Spleen (tissue), 7 donors: ENCODE measurements around the gene HYAL2.

Experiments
- CTCF ChIP-seq, 11 experiments: fragments of 200-600 bp in 7 of 11; fragments of 450-650 bp in 4 of 11; sonication (generic) in 4 of 11; IDR thresholded peaks in 8 of 11; conservative IDR thresholded peaks in 3 of 11; 1 replicate in 7 of 11; 2 replicates in 4 of 11; pipeline versions ENCODE4 v1.4.0 to v1.8.0; 2016 to 2021; ENCODE audit warnings: antibody characterized with exemption in 11 of 11, inconsistent platforms in 4 of 11, mild to moderate bottlenecking in 1 of 11
- POLR2A ChIP-seq, 3 donors: fragments of 450-650 bp; IDR thresholded peaks; one replicate each; pipeline ENCODE4 v1.5.1; 2017; ENCODE audit warnings: antibody characterized with exemption in 3 of 3, mild to moderate bottlenecking in 1 of 3
- POLR2AphosphoS5 ChIP-seq, 3 donors: sonication (generic); formaldehyde crosslinking; IDR thresholded peaks; one replicate each; pipeline ENCODE4 v1.5.1; 2017; ENCODE audit warnings: antibody characterized with exemption in 3 of 3
- donor health status: DM: no; HTN: no; CAD: no; lungs with moderate emphysema.
- donor health status: DM: no; HTN: no; CAD: no.
- donor health status: DM: no; HTN: no; CAD: no.

DNA sequence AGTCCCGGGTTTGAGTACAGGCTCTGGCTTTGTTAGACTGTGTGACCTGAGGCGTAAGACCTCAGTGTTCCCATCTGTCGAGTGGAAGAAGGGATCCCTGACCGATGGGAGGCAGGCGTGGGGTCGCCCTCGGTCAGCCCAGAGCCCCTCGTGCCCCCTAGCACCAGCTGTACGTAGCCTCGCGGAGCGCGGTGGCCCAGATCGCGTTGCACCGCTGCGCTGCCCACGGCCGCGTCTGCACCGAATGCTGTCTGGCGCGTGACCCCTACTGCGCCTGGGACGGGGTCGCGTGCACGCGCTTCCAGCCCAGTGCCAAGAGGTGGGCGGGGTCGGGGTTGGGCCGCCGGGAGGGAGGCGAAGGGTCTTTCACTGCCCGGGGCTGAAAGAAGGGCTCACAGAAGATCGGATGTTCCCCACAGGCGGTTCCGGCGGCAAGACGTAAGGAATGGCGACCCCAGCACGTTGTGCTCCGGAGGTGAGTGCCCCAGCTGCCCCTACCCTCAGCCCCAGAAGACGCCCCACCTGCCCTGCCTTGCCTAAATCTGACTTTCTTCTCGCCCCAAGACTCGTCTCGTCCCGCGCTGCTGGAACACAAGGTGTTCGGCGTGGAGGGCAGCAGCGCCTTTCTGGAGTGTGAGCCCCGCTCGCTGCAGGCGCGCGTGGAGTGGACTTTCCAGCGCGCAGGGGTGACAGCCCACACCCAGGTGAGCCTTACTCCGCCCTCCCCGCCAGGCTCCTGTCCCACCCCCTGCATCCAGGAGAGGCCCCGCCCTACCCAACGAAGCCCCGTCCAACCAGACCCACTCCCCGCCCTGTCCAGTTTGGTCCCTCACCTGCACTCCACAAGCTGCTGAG lies 47.2 kb downstream of the HYAL2 start:
- TF ChIP-seq CTCF (IDR thresholded peaks at IDR 0.05 in 8 of 11, conservative IDR thresholded peaks at IDR 0.05 in 3 of 11) = no peak
- TF ChIP-seq POLR2AphosphoS5 (IDR thresholded peaks at IDR 0.05) = no peak
- no peak for TF ChIP-seq POLR2A (IDR thresholded peaks at IDR 0.05)
